GM12878 (cell line): ENCODE results near the gene TMEM232. TPM values are rescaled to one million over a fixed set of nuclear protein-coding genes. Genes with fewer than 3 reads are reported as not detected.

Source experiments
- ATAC-seq: fragments of 200-7000 bp; cut with Tn5 transposase; 3 replicates; pipeline ENCODE4 v1.9.1; 2020; ENCODE audit warnings: mild to moderate bottlenecking, moderate library complexity
- BruUV-seq: library from RNA; stranded (reverse); fragments of 400-500 nt; replicated peaks from 2 replicates; lab custom pipeline; 2021; lab: Mats Ljungman, UMichigan
- CTCF ChIA-PET: fragments of 300-600 bp; sonication (Branson Sonifier 250); formaldehyde crosslinking; extraction: SDS; loops from one replicate; lab custom pipeline; 2021; ENCODE audit warnings: inconsistent platforms; lab: Yijun Ruan, JAX
- POLR2A ChIA-PET: fragments of 350-600 bp; formaldehyde crosslinking; extraction: SDS; loops from one replicate; lab custom pipeline; 2021; ENCODE audit warnings: inconsistent platforms; lab: Charles Lee
- RAD21 ChIA-PET: fragments of 300-600 bp; sonication (Branson Sonifier 250); formaldehyde crosslinking; loops from one replicate; lab custom pipeline; 2023; ENCODE audit warnings: antibody characterized with exemption; ENCODE audit not compliant: unreplicated experiment; lab: Charles Lee
- SMC1A ChIA-PET: fragments of 300-600 bp; sonication (Branson Sonifier 250); formaldehyde crosslinking; loops from one replicate; lab custom pipeline; 2023; ENCODE audit not compliant: unreplicated experiment, uncharacterized antibody; lab: Charles Lee
- DNase-seq: peaks from one replicate; pipeline ENCODE4 v3.0.0-alpha.2; 2011; ENCODE audit warnings: low read depth, low spot score
- FAIRE-seq: peaks from 3 replicates; lab custom pipeline; 2011; peaks lifted over from hg19 to GRCh38; lab: Jason Lieb, UNC
- H2AFZ ChIP-seq: 2 replicates; pipeline ENCODE4 v1.6.0; 2011; ENCODE audit warnings: low read depth, low read length, control low read depth; ENCODE audit not compliant: control insufficient read depth
- H3K27ac ChIP-seq: 2 replicates; pipeline ENCODE4 v1.5.1; 2011; ENCODE audit warnings: control low read depth; ENCODE audit not compliant: control insufficient read depth, insufficient read depth
- H3K27me3 ChIP-seq, 2 experiments: replicated peaks in 1 of 2; 2 replicates each; pipeline versions ENCODE4 v1.6.0 to v1.6.1; 2011; ENCODE audit warnings: low read length in 1 of 2; ENCODE audit not compliant: control insufficient read depth in 2 of 2, insufficient read depth in 2 of 2
- H3K36me3 ChIP-seq, 2 experiments: 2 replicates each; pipeline ENCODE4 v1.5.1; 2011; ENCODE audit warnings: low read length in 1 of 2; ENCODE audit not compliant: control insufficient read depth in 2 of 2, insufficient read depth in 2 of 2
- H3K4me1 ChIP-seq: 2 replicates; pipeline ENCODE4 v1.6.1; 2011; ENCODE audit warnings: mild to moderate bottlenecking, low read length, moderate library complexity, mixed read lengths; ENCODE audit not compliant: control insufficient read depth, insufficient read depth
- H3K4me2 ChIP-seq: 2 replicates; pipeline ENCODE4 v1.6.0; 2011; ENCODE audit warnings: control low read depth; ENCODE audit not compliant: control insufficient read depth, insufficient read depth
- H3K4me3 ChIP-seq: fragments of 200-600 bp; sonication (generic); 2 replicates; pipeline ENCODE4 v1.5.1; 2016
- H3K79me2 ChIP-seq: 2 replicates; pipeline ENCODE4 v1.6.0; 2011; ENCODE audit warnings: low read length; ENCODE audit not compliant: control insufficient read depth, insufficient read depth
- H3K9ac ChIP-seq: 2 replicates; pipeline ENCODE4 v1.8.0; 2011; ENCODE audit warnings: low read length, control low read depth, mixed read lengths; ENCODE audit not compliant: control insufficient read depth, insufficient read depth
- H3K9me3 ChIP-seq: replicated peaks from 3 replicates; pipeline ENCODE4 v1.5.1; 2011; ENCODE audit warnings: mild to moderate bottlenecking, low read length; ENCODE audit not compliant: control insufficient read depth, insufficient read depth
- H4K20me1 ChIP-seq: 2 replicates; pipeline ENCODE4 v1.6.0; 2011; ENCODE audit not compliant: control insufficient read depth, insufficient read depth
- ATF7 ChIP-seq: fragments of 450-650 bp; IDR thresholded peaks from 2 replicates; pipeline ENCODE4 v1.6.1; 2016; ENCODE audit warnings: low read depth, mild to moderate bottlenecking
- CHD4 ChIP-seq: fragments of 200-600 bp; sonication (generic); IDR thresholded peaks from 2 replicates; pipeline ENCODE4 v1.6.1; 2016; ENCODE audit warnings: mild to moderate bottlenecking
- EZH2 ChIP-seq: IDR thresholded peaks from 2 replicates; pipeline ENCODE4 v1.6.1; 2012; ENCODE audit warnings: low read depth, mild to moderate bottlenecking, control low read depth, inconsistent platforms, low read length, borderline replicate concordance; ENCODE audit not compliant: control insufficient read depth
- NFXL1 ChIP-seq: fragments of 450-650 bp; IDR thresholded peaks from 2 replicates; pipeline ENCODE4 v1.6.1; 2017; ENCODE audit warnings: antibody characterized with exemption, mild to moderate bottlenecking, borderline replicate concordance
- STAT3 ChIP-seq: IDR thresholded peaks from 2 replicates; pipeline ENCODE4 v1.6.1; 2011; ENCODE audit warnings: low read depth, low read length, improper control_type of control experiment
- WGBS: methylation state at CpG from one replicate; pipeline ENCODE4 v1.1.6; 2016; ENCODE audit warnings: low lambda C conversion rate; ENCODE audit not compliant: insufficient replicate concordance, insufficient coverage; ENCODE audit errors: missing lambda C conversion rate; 5-methylcytosine and 5-hydroxymethylcytosine counted together
- in situ Hi-C: fragments of 300-500 bp; cut with MboI; formaldehyde crosslinking; loops from 9 replicates; pipeline ENCODE4 v1.14.3; 2018; ENCODE audit warnings: mixed read lengths
- intact Hi-C: fragments of 100-400 bp; cut with micrococcal nuclease; formaldehyde crosslinking; loops from one replicate; pipeline ENCODE4 v1.14.2; 2022; ENCODE audit not compliant: unreplicated experiment
- polyA plus RNA-seq, 11 experiments: library from polyadenylated mRNA; depleted of rRNA in 4 of 11; unstranded in 6 of 11; stranded (reverse) in 5 of 11; fragments of >200 nt; fragmentation: Nextera tagmentation in 4 of 11; fragmentation: Illumina TruSeq in 1 of 11; extraction: Ambion mirVana in 4 of 11; extraction: Trizol in 1 of 11; gene quantifications; 1 replicate in 1 of 11; 2 replicates in 10 of 11; pipeline versions ENCODE4 v1.2.1 to v1.2.3, GENCODE V29; 2011 to 2016; ENCODE audit warnings: inconsistent platforms in 2 of 11, missing spikeins in 2 of 11, low read depth in 1 of 11
- total RNA-seq, 4 experiments: library from RNA; depleted of rRNA in 3 of 4; stranded (reverse); fragments of >200 nt in 3 of 4; fragmentation: Illumina TruSeq in 1 of 4; extraction: Trizol in 1 of 4; gene quantifications; 2 replicates each; pipeline versions ENCODE4 v1.2.1 to v1.2.3, GENCODE V29; 2013 to 2021
- TF ChIP-seq, protein P1 (sequence below): fragments of 450-650 bp; formaldehyde crosslinking; IDR thresholded peaks from 2 replicates; pipeline ENCODE4 v1.4.0; 2022; ENCODE audit warnings: mild to moderate bottlenecking, moderate library complexity
- TF ChIP-seq, protein P2 (sequence below): IDR thresholded peaks from 2 replicates; pipeline ENCODE4 v1.6.1; 2012; ENCODE audit warnings: mild to moderate bottlenecking, low read depth, low read length
- TF ChIP-seq, protein P3 (sequence below): fragments of 450-650 bp; IDR thresholded peaks from 2 replicates; pipeline ENCODE4 v1.6.1; 2016; ENCODE audit warnings: mild to moderate bottlenecking, moderate library complexity, borderline replicate concordance

The TMEM232 gene
- total and polyA plus RNA-seq, 10 of the 15 experiments (the other 5 are each of a cell fraction or from before 2014, with no cell fraction given) = 0.29 to 1.3 (median 0.91) TPM

- Histone ChIP-seq H3K27me3 (no peaks in the 10 kb centered on the region), H3K4me2 (no peak overlapping the region), H3K4me3 (no peak overlapping the region), H3K4me1 (no peaks in the 10 kb centered on the region), H3K9ac (no peak overlapping the region), H3K79me2 (no peaks in the 10 kb centered on the region), H3K9me3 (no peaks in the 10 kb centered on the region), H4K20me1 (no peaks in the 10 kb centered on the region), H3K36me3 (no peaks in the 10 kb centered on the region), H2AFZ (no peak overlapping the region), H3K27ac (no peak overlapping the region)
- 70% methylated on average over 3 of the region's 3 CpGs for WGBS
- FAIRE-seq (no peak), DNase-seq (no peak), ATAC-seq (no peak)
- ChIA-PET POLR2A (interaction anchor here (0.5 kb wide), 1 partner anchor 22 kb away, joined by 3 read pairs; no protein-coding TSS in a partner anchor), RAD21 (no interaction called here), CTCF (interaction anchor here (0.6 to 2.5 kb wide), 2 partner anchors 13 to 77 kb away, joined by 3 to 5 read pairs; no protein-coding TSS in a partner anchor), SMC1A (interaction anchor here (0.8 to 1.8 kb wide), 3 partner anchors 13 to 50 kb away, joined by 3 to 7 read pairs (median 5); no protein-coding TSS in a partner anchor)
- TF ChIP-seq, protein P1, sequence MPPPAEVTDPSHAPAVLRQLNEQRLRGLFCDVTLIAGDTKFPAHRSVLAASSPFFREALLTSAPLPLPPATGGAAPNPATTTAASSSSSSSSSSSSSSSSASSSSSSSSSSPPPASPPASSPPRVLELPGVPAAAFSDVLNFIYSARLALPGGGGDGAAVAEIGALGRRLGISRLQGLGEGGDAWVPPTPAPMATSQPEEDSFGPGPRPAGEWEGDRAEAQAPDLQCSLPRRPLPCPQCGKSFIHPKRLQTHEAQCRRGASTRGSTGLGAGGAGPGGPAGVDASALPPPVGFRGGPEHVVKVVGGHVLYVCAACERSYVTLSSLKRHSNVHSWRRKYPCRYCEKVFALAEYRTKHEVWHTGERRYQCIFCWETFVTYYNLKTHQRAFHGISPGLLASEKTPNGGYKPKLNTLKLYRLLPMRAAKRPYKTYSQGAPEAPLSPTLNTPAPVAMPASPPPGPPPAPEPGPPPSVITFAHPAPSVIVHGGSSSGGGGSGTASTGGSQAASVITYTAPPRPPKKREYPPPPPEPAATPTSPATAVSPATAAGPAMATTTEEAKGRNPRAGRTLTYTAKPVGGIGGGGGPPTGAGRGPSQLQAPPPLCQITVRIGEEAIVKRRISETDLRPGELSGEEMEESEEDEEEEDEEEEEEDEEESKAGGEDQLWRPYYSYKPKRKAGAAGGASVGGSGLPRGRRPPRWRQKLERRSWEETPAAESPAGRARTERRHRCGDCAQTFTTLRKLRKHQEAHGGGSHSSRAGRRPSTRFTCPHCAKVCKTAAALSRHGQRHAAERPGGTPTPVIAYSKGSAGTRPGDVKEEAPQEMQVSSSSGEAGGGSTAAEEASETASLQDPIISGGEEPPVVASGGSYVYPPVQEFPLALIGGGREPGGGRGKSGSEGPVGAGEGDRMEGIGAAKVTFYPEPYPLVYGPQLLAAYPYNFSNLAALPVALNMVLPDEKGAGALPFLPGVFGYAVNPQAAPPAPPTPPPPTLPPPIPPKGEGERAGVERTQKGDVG (CRISPR knock-in tag) = no peak
- no peak for TF ChIP-seq ATF7
- TF ChIP-seq, protein P2, sequence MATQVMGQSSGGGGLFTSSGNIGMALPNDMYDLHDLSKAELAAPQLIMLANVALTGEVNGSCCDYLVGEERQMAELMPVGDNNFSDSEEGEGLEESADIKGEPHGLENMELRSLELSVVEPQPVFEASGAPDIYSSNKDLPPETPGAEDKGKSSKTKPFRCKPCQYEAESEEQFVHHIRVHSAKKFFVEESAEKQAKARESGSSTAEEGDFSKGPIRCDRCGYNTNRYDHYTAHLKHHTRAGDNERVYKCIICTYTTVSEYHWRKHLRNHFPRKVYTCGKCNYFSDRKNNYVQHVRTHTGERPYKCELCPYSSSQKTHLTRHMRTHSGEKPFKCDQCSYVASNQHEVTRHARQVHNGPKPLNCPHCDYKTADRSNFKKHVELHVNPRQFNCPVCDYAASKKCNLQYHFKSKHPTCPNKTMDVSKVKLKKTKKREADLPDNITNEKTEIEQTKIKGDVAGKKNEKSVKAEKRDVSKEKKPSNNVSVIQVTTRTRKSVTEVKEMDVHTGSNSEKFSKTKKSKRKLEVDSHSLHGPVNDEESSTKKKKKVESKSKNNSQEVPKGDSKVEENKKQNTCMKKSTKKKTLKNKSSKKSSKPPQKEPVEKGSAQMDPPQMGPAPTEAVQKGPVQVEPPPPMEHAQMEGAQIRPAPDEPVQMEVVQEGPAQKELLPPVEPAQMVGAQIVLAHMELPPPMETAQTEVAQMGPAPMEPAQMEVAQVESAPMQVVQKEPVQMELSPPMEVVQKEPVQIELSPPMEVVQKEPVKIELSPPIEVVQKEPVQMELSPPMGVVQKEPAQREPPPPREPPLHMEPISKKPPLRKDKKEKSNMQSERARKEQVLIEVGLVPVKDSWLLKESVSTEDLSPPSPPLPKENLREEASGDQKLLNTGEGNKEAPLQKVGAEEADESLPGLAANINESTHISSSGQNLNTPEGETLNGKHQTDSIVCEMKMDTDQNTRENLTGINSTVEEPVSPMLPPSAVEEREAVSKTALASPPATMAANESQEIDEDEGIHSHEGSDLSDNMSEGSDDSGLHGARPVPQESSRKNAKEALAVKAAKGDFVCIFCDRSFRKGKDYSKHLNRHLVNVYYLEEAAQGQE = no peak
- TF ChIP-seq, protein P3, sequence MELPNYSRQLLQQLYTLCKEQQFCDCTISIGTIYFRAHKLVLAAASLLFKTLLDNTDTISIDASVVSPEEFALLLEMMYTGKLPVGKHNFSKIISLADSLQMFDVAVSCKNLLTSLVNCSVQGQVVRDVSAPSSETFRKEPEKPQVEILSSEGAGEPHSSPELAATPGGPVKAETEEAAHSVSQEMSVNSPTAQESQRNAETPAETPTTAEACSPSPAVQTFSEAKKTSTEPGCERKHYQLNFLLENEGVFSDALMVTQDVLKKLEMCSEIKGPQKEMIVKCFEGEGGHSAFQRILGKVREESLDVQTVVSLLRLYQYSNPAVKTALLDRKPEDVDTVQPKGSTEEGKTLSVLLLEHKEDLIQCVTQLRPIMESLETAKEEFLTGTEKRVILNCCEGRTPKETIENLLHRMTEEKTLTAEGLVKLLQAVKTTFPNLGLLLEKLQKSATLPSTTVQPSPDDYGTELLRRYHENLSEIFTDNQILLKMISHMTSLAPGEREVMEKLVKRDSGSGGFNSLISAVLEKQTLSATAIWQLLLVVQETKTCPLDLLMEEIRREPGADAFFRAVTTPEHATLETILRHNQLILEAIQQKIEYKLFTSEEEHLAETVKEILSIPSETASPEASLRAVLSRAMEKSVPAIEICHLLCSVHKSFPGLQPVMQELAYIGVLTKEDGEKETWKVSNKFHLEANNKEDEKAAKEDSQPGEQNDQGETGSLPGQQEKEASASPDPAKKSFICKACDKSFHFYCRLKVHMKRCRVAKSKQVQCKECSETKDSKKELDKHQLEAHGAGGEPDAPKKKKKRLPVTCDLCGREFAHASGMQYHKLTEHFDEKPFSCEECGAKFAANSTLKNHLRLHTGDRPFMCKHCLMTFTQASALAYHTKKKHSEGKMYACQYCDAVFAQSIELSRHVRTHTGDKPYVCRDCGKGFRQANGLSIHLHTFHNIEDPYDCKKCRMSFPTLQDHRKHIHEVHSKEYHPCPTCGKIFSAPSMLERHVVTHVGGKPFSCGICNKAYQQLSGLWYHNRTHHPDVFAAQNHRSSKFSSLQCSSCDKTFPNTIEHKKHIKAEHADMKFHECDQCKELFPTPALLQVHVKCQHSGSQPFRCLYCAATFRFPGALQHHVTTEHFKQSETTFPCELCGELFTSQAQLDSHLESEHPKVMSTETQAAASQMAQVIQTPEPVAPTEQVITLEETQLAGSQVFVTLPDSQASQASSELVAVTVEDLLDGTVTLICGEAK = no peak
- TF ChIP-seq EZH2 = no peak
- no peak for TF ChIP-seq CHD4
- no peak for TF ChIP-seq NFXL1
- TF ChIP-seq STAT3 = no peak
- intact Hi-C loops (no loop called here), in situ Hi-C loops (no loop called here)
- no TSS peak for BruUV-seq
Observed at GRCh38 chr5:110702704-110703103, 23.8 kb downstream of the TMEM232 start.
